ENCODE results near the gene GPRC6A.
"Not testable (repeated sequence)": the region's sequence is repeated elsewhere in the genome, so short reads cannot be mapped to it uniquely, and the experiment has no call there.

GPRC6A gene

DNA sequence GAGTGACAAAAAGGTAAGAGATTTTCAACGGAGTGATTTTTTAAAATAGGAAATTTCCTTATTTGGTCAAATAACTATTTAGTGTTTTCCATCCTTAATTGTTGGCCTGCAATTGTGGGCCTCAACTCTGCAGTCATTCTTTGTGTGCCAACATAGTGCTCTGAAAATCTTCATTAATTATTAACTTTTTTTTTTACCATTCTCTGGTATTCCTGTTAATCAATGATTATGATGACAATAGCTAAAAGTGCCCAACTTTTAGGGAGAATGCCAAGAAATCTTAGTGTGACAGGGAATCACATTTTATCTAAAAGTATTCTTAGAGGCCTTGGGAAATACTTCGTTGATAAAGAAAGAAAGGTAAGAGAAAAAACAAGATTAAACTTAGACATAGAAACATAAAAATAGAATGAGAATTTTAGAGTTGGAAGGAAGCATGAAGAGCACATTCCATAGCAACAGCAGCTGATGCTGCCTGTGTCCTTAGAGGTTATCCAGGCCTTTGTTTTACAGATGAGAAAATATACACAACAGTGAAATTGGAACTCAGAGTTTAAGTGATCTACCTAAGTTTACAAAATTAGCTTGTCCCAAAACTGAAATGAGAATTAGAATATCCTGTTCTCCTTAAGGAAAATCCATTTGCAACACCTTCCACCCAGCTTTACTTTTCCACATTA is 1.2 kb downstream of the GPRC6A start:
- DNase-seq (ENCODE audit: low spot score) = no peak
- in situ Hi-C loops (cut with MboI; ENCODE audit: low pct_unique_long_range_greater_than_20kb, low sequenced_read_pairs, unreplicated experiment) = no loop called here
- TF ChIP-seq, protein P1, sequence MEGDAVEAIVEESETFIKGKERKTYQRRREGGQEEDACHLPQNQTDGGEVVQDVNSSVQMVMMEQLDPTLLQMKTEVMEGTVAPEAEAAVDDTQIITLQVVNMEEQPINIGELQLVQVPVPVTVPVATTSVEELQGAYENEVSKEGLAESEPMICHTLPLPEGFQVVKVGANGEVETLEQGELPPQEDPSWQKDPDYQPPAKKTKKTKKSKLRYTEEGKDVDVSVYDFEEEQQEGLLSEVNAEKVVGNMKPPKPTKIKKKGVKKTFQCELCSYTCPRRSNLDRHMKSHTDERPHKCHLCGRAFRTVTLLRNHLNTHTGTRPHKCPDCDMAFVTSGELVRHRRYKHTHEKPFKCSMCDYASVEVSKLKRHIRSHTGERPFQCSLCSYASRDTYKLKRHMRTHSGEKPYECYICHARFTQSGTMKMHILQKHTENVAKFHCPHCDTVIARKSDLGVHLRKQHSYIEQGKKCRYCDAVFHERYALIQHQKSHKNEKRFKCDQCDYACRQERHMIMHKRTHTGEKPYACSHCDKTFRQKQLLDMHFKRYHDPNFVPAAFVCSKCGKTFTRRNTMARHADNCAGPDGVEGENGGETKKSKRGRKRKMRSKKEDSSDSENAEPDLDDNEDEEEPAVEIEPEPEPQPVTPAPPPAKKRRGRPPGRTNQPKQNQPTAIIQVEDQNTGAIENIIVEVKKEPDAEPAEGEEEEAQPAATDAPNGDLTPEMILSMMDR (IDR thresholded peaks at IDR 0.05; ENCODE audit: extremely low read depth, insufficient read depth, missing control alignments) = no peak

DNA sequence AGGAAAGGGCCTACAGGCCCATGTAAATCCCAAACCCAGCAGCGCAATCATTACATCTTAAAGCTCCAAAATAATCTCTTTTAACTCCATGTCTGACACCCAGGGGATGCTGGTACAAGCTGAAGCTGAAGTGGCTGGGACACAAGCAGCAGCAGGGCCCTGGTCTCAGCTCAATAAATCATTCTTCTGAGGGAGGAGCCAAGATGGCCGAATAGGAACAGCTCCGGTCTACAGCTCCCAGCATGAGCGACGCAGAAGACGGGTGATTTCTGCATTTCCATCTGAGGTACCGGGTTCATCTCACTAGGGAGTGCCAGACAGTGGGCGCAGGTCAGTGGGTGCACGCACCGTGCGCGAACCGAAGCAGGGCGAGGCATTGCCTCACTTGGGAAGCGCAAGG is 12.5 kb downstream of the GPRC6A start:
- in situ Hi-C loops (cut with MboI; ENCODE audit: low pct_unique_long_range_greater_than_20kb, low sequenced_read_pairs, unreplicated experiment); DNase-seq (ENCODE audit: low spot score): not testable (repeated sequence)

GRCh38 chr6:116812051-116812650 is 16.7 kb downstream of the GPRC6A start:
- no peak for DNase-seq (ENCODE audit: low spot score)
- TF ChIP-seq, protein P1 (IDR thresholded peaks at IDR 0.05; ENCODE audit: extremely low read depth, insufficient read depth, missing control alignments) = no peak
- in situ Hi-C loops (cut with MboI; ENCODE audit: low pct_unique_long_range_greater_than_20kb, low sequenced_read_pairs, unreplicated experiment) = no loop called here

DNA sequence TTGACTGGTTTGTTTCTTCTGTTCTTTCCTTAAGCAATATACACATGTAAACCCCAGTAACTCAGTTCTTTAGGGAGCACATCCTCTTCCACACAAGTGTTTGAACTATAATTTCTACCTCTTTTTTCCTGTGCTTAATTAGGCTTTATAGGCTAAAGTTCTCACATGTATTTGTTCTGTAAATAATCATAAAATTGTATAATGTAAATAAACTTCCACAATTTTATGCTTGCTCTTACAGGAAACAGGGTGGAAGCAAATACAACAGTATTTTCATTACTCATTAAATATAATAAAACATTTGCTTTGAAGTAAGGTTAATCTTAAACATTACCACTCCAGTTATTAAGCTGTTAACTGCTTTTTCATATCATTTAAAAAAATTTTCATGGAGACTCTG is 26.9 kb downstream of the GPRC6A start:
- in situ Hi-C loops (cut with MboI; ENCODE audit: low pct_unique_long_range_greater_than_20kb, low sequenced_read_pairs, unreplicated experiment) = no loop called here
- DNase-seq (ENCODE audit: low spot score) = no peak
- TF ChIP-seq, protein P1 (IDR thresholded peaks at IDR 0.05; ENCODE audit: extremely low read depth, insufficient read depth, missing control alignments) = no peak

DNA sequence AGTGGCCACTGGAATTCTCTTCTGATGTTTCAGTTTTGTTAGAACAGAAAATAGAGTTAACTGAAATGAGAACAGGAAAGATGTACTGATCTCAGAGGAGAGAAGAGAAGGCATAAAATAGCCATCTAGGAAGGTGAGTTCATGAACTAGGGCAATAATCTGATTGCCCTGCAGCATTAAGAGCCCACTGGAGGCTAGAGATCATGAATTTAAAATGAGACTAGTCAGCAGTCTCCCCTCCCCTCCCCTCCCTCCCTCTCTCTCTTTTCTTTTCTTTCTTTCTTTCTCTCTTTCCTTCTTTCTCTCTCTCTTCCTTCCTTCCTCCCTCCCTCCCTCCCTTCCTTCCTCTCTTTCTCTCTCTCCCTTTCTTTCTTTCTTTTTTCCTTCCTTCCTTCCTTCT is 28.9 kb downstream of the GPRC6A start:
- TF ChIP-seq, protein P1 (IDR thresholded peaks at IDR 0.05; ENCODE audit: extremely low read depth, insufficient read depth, missing control alignments) = no peak
- in situ Hi-C loops (cut with MboI; ENCODE audit: low pct_unique_long_range_greater_than_20kb, low sequenced_read_pairs, unreplicated experiment) = no loop called here
- DNase-seq (ENCODE audit: low spot score) = no peak

DNA sequence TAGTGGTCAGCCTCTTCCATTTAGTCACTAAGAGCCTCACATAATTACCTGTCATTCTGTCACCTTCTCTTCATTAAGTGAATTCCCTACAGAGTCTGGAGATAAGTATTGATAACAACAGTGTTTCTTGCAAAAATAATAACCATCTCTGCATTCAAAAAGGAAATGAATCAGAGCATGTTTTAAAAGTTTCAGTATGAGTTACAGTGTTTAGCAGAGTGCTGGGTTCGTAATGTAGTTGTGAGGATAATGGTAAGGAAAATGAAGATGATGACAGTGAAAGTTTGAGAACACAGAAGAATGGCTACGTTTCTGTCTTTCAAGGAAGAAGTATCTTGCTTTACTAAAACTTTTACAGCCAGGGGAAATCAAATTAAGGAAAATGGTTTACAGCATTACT is 31.3 kb downstream of the GPRC6A start:
- in situ Hi-C loops (cut with MboI; ENCODE audit: low pct_unique_long_range_greater_than_20kb, low sequenced_read_pairs, unreplicated experiment) = no loop called here
- DNase-seq (ENCODE audit: low spot score) = no peak
- TF ChIP-seq, protein P1 (IDR thresholded peaks at IDR 0.05; ENCODE audit: extremely low read depth, insufficient read depth, missing control alignments) = no peak

GRCh38 chr6:116793224-116793623 is 35.7 kb downstream of the GPRC6A start:
- TF ChIP-seq, protein P1 (IDR thresholded peaks at IDR 0.05; ENCODE audit: extremely low read depth, insufficient read depth, missing control alignments) = no peak
- in situ Hi-C loops (cut with MboI; ENCODE audit: low pct_unique_long_range_greater_than_20kb, low sequenced_read_pairs, unreplicated experiment) = no loop called here
- DNase-seq (ENCODE audit: low spot score) = no peak

Measured in GM13977 (cell line).